ENCODE data around the gene KCNQ5.

KCNQ5 gene

GRCh38 chr6:73152556-73152955 lies 530.7 kb downstream of the KCNQ5 start:
- no peak for DNase-seq (ENCODE audit: low spot score)
- TF ChIP-seq CTCF (IDR thresholded peaks at IDR 0.05; ENCODE audit: extremely low read depth, missing control alignments): no peak

- TF ChIP-seq CTCF (IDR thresholded peaks at IDR 0.05; ENCODE audit: extremely low read depth, missing control alignments): no peak
- DNase-seq (ENCODE audit: low spot score): no peak
Measured at GRCh38 chr6:73152966-73153757, 531.3 kb downstream of the KCNQ5 start.

- no peak for TF ChIP-seq CTCF (IDR thresholded peaks at IDR 0.05; ENCODE audit: extremely low read depth, missing control alignments)
- no peak for DNase-seq (ENCODE audit: low spot score)
Measured at GRCh38 chr6:73156793-73157767, 535.2 kb downstream of the KCNQ5 start.

- DNase-seq (ENCODE audit: low spot score): no peak
- no peak for TF ChIP-seq CTCF (IDR thresholded peaks at IDR 0.05; ENCODE audit: extremely low read depth, missing control alignments)
Measured at GRCh38 chr6:73157870-73158269, 536.0 kb downstream of the KCNQ5 start.

GRCh38 chr6:73169111-73169510 lies 547.2 kb downstream of the KCNQ5 start:
- no peak for TF ChIP-seq CTCF (IDR thresholded peaks at IDR 0.05; ENCODE audit: extremely low read depth, missing control alignments)
- no peak for DNase-seq (ENCODE audit: low spot score)

GRCh38 chr6:73169633-73170032 lies 547.8 kb downstream of the KCNQ5 start:
- DNase-seq (ENCODE audit: low spot score): no peak

More at GRCh38 chr6:73169633-73170032, 547.8 kb downstream of the KCNQ5 start:
- no peak for TF ChIP-seq CTCF (IDR thresholded peaks at IDR 0.05; ENCODE audit: extremely low read depth, missing control alignments)
